Ovary (tissue), 9 donors: Measurements from ENCODE around the gene TUBB2A. TPM values are rescaled to one million over a fixed set of nuclear protein-coding genes. Genes with fewer than 3 reads are reported as not detected.

Experiments used
- DNase-seq, 5 donors: peaks; one replicate each; pipeline ENCODE4 v3.0.0-alpha.2; 2019 to 2020
- H3K27ac ChIP-seq, 2 donors: fragments of 200-600 bp; one replicate each; pipeline versions ENCODE4 v1.5.1 to v1.8.0; 2019 to 2022
- H3K27me3 ChIP-seq: fragments of 200-600 bp; one replicate; pipeline ENCODE4 v1.8.0; 2022
- H3K36me3 ChIP-seq: fragments of 200-600 bp; sonication (generic); one replicate; pipeline ENCODE4 v1.5.1; 2019
- H3K4me1 ChIP-seq: one replicate; pipeline ENCODE4 v1.8.1; 2013; ENCODE audit warnings: mild to moderate bottlenecking, moderate library complexity; ENCODE audit not compliant: insufficient read depth
- H3K4me3 ChIP-seq: fragments of 200-600 bp; sonication (generic); one replicate; pipeline ENCODE4 v1.5.1; 2017
- H3K9me3 ChIP-seq, 2 donors: fragments of 200-600 bp in 1 of 2; sonication (generic) in 1 of 2; one replicate each; pipeline versions ENCODE4 v1.5.1 to v1.8.1; 2013 to 2019; ENCODE audit warnings: mild to moderate bottlenecking in 1 of 2, moderate library complexity in 1 of 2
- CTCF ChIP-seq, 3 donors: fragments of 450-650 bp in 2 of 3; fragments of 200-600 bp in 1 of 3; IDR thresholded peaks; one replicate each; pipeline versions ENCODE4 v1.5.1 to v1.8.0; 2016 to 2022; ENCODE audit warnings: antibody characterized with exemption in 3 of 3, mild to moderate bottlenecking in 1 of 3
- EP300 ChIP-seq: sonication (generic); formaldehyde crosslinking; IDR thresholded peaks from one replicate; pipeline ENCODE4 v1.6.1; 2017; ENCODE audit warnings: antibody characterized with exemption
- POLR2A ChIP-seq: fragments of 450-650 bp; IDR thresholded peaks from one replicate; pipeline ENCODE4 v1.6.1; 2017; ENCODE audit warnings: antibody characterized with exemption, mild to moderate bottlenecking, moderate library complexity
- WGBS, 3 donors: extraction: QIAGEN DNeasy Blood & Tissue Kit in 1 of 3; methylation state at CpG; one replicate each; pipeline versions ENCODE4 v1.1.5 to v1.1.7; 2013 to 2017; 5-methylcytosine and 5-hydroxymethylcytosine counted together
- intact Hi-C, 4 donors: fragments of 100-400 bp; cut with DNase I; formaldehyde crosslinking; loops; one replicate each; pipeline versions ENCODE4 v1.11.0 to v1.15.1; 2022 to 2023
- polyA plus RNA-seq, 2 donors: library from polyadenylated mRNA; stranded (reverse); fragments of 200-250 nt in 1 of 2; fragments of 350-450 nt in 1 of 2; fragmentation: Illumina TruSeq in 1 of 2; extraction: RNeasy Lipid Tissue Mini Kit (QIAGEN cat#74804) in 1 of 2; gene quantifications; one replicate each; pipeline ENCODE4 v1.2.3, GENCODE V29; 2013 to 2014
- total RNA-seq, 7 donors: library from RNA; depleted of rRNA in 2 of 7; stranded (reverse); fragments of >200 nt in 2 of 7; fragmentation: NEBNext Ultra II Directional in 3 of 7; extraction: Animal tissue kit (Norgen Biotek cat#: 25700) in 3 of 7; gene quantifications; one replicate each; pipeline versions ENCODE4 v1.1.0 to v1.2.4, GENCODE V29; 2016 to 2023
- donor health status: DM: no; HTN: no; CAD: no; lungs with moderate emphysema.
- donor health status: DM: no; HTN: no; CAD: no.
- donor health status: Bipolar disorder and iron deficiency.
- donor health status: DM: yes; HTN: yes; CAD: no.
- donor health status: DM: no; HTN: no; CAD: no.
- donor health status: DM: yes; HTN: yes; CAD: no.

The TUBB2A gene
- total and polyA plus RNA-seq, 9 donors: 5.7 to 32.7 (median 10.9) TPM

GRCh38 chr6:3165631-3166534, 8.5 kb upstream of the TUBB2A start:
- WGBS, 3 donors: 58 to 59% (median 58%) methylated on average over 7 of the region's 7 CpGs
- intact Hi-C loops: loop anchor here in 2 of 4 donors (10.0 kb wide), 2 partner anchors 49 to 89 kb away; partner anchors contain the start of gene PSMG4 (in 1 of the 2)

GRCh38 chr6:3164388-3164787, 7.0 kb upstream of the TUBB2A start:
- 91 to 94% (median 92%) methylated on average over 6 of the region's 6 CpGs for WGBS, 3 donors
- H3K4me1 ChIP-seq: no peaks in the 10 kb centered on the region
- no peak overlapping the region for H3K27ac ChIP-seq
- no peaks in the 10 kb centered on the region for H3K9me3 ChIP-seq
- intact Hi-C loops: loop anchor here in 2 of 4 donors (10.0 kb wide), 2 partner anchors 50 to 90 kb away; partner anchors contain the start of gene PSMG4 (in 1 of the 2)
- TF ChIP-seq EP300 (no peak), CTCF (IDR thresholded peaks at IDR 0.05) (no peak), POLR2A (no peak)
- no peaks in the 10 kb centered on the region for H3K36me3 ChIP-seq
- no peaks in the 10 kb centered on the region for H3K27me3 ChIP-seq
- no peak for DNase-seq
- H3K4me3 ChIP-seq: no peak overlapping the region

More at GRCh38 chr6:3165631-3166534, 8.5 kb upstream of the TUBB2A start:
- TF ChIP-seq CTCF (IDR thresholded peaks at IDR 0.05): no peak
- no peaks in the 10 kb centered on the region for H3K9me3 ChIP-seq
- no peak for DNase-seq
- H3K36me3 ChIP-seq: no peaks in the 10 kb centered on the region
- no peak overlapping the region for H3K27ac ChIP-seq
- H3K4me1 ChIP-seq: no peaks in the 10 kb centered on the region
- H3K27me3 ChIP-seq: no peaks in the 10 kb centered on the region
- H3K4me3 ChIP-seq: no peak overlapping the region

- Histone ChIP-seq H3K4me1 (peaks cover under 1% of the 10 kb centered on the region), H3K27me3 (no peaks in the 10 kb centered on the region), H3K27ac (no peak overlapping the region), H3K36me3 (no peaks in the 10 kb centered on the region), H3K4me3 (peak overlapping the region; percentile 47), H3K9me3 (no peaks in the 10 kb centered on the region)
- intact Hi-C loops: loop anchor here in 2 of 4 donors (10.0 kb wide), 2 partner anchors 52 to 92 kb away; partner anchors contain the start of gene PSMG4 (in 1 of the 2)
- TF ChIP-seq POLR2A: no peak
- TF ChIP-seq CTCF (IDR thresholded peaks at IDR 0.05): no peak
- TF ChIP-seq EP300: no peak
- WGBS, 3 donors: 34 to 41% (median 36%) methylated on average over 13 of the region's 13 CpGs
- no peak for DNase-seq
Observed at GRCh38 chr6:3163248-3163594, 5.9 kb upstream of the TUBB2A start.

- DNase-seq: peak; percentile 33 to 68 (median 59)
- intact Hi-C loops: loop anchor here in 2 of 4 donors (10.0 kb wide), 2 partner anchors 52 to 92 kb away; partner anchors contain the start of gene PSMG4 (in 1 of the 2)
- 0 to 1% (median 1%) methylated on average over 56 to 69 of the region's 74 CpGs for WGBS, 3 donors
Observed at GRCh38 chr6:3162565-3163247, 5.4 kb upstream of the TUBB2A start.

More at GRCh38 chr6:3162565-3163247, 5.4 kb upstream of the TUBB2A start:
- Histone ChIP-seq H3K4me3 (peak overlapping the region; percentile 47), H3K27me3 (no peaks in the 10 kb centered on the region), H3K9me3 (no peaks in the 10 kb centered on the region), H3K36me3 (no peaks in the 10 kb centered on the region), H3K4me1 (peaks cover 3% of the 10 kb centered on the region), H3K27ac (peak overlapping the region in 1 of 2 donors; percentile 48)
- no peak for TF ChIP-seq POLR2A
- no peak for TF ChIP-seq EP300
- no peak for TF ChIP-seq CTCF (IDR thresholded peaks at IDR 0.05)
